HepG2 (cell line): Measurements from ENCODE around the gene CMC1. TPM values are rescaled to one million over a fixed set of nuclear protein-coding genes. Genes with fewer than 3 reads are reported as not detected.

Experiments
- ATAC-seq: fragments of 200-7000 bp; cut with Tn5 transposase; 3 replicates; pipeline ENCODE4 v1.9.1; 2020; ENCODE audit warnings: mild to moderate bottlenecking, moderate library complexity
- BruUV-seq: library from RNA; stranded (reverse); fragments of 400-500 nt; replicated peaks from 2 replicates; lab custom pipeline; 2021; lab: Mats Ljungman, UMichigan
- CTCF ChIA-PET: fragments of 300-600 bp; formaldehyde crosslinking; extraction: SDS; loops from one replicate; lab custom pipeline; 2021; ENCODE audit warnings: low total read pairs, inconsistent platforms, low intra/inter-chr PET ratio; lab: Yijun Ruan, JAX
- POLR2A ChIA-PET: fragments of 350-600 bp; sonication (Branson Sonifier 250); formaldehyde crosslinking; loops from one replicate; lab custom pipeline; 2020; ENCODE audit warnings: antibody characterized with exemption, inconsistent platforms; lab: Yijun Ruan, JAX
- DNase-seq: peaks from one replicate; pipeline ENCODE4 v3.0.0-alpha.2; 2015; ENCODE audit warnings: low spot score
- FAIRE-seq: peaks from 3 replicates; lab custom pipeline; 2011; peaks lifted over from hg19 to GRCh38; lab: Jason Lieb, UNC
- H2AFZ ChIP-seq: one replicate; pipeline ENCODE4 v1.6.1; 2011; ENCODE audit warnings: low read length, inconsistent platforms
- H3K27ac ChIP-seq: fragments of 300-600 bp; 3 replicates; pipeline ENCODE4 v1.8.0; 2011; ENCODE audit warnings: mixed run types, mild to moderate bottlenecking, mixed read lengths, low read length, inconsistent platforms; ENCODE audit not compliant: insufficient read depth; ENCODE audit errors: extremely low read length
- H3K27me3 ChIP-seq, 2 experiments: fragments of 200-600 bp in 1 of 2; 2 replicates in 1 of 2; 3 replicates in 1 of 2; pipeline versions ENCODE4 v1.6.0 to v1.8.0; 2011; ENCODE audit warnings: low read length in 2 of 2, mild to moderate bottlenecking in 2 of 2, moderate library complexity in 2 of 2, inconsistent platforms in 1 of 2; ENCODE audit not compliant: insufficient read depth in 2 of 2, control insufficient read depth in 1 of 2
- H3K36me3 ChIP-seq, 2 experiments: fragments of 200-600 bp in 1 of 2; replicated peaks in 1 of 2; 2 replicates in 1 of 2; 3 replicates in 1 of 2; pipeline versions ENCODE4 v1.5.1 to v1.8.0; 2011; ENCODE audit warnings: low read length in 2 of 2, inconsistent platforms in 1 of 2; ENCODE audit not compliant: insufficient read depth in 2 of 2, control insufficient read depth in 1 of 2
- H3K4me1 ChIP-seq: 2 replicates; pipeline ENCODE4 v1.5.1; 2012; ENCODE audit warnings: low read length, inconsistent platforms; ENCODE audit not compliant: insufficient read depth
- H3K4me2 ChIP-seq: 2 replicates; pipeline ENCODE4 v1.6.0; 2011; ENCODE audit warnings: low read depth, low read length, inconsistent platforms
- H3K4me3 ChIP-seq, 3 experiments: fragments of 200-600 bp in 1 of 3; sonication (generic), shearing (Covaris generic) in 1 of 3; replicated peaks in 1 of 3; 2 replicates each; pipeline ENCODE4 v1.5.1; 2011 to 2016; ENCODE audit warnings: low read length in 3 of 3, inconsistent platforms in 2 of 3, low read depth in 2 of 3, mild to moderate bottlenecking in 2 of 3, control low read depth in 1 of 3, mixed read lengths in 1 of 3; ENCODE audit not compliant: insufficient read depth in 1 of 3
- H3K79me2 ChIP-seq: one replicate; pipeline ENCODE4 v1.6.1; 2011; ENCODE audit warnings: low read length, inconsistent platforms; ENCODE audit not compliant: insufficient read depth
- H3K9ac ChIP-seq: 2 replicates; pipeline ENCODE4 v1.6.0; 2011; ENCODE audit warnings: mild to moderate bottlenecking, low read depth, low read length, inconsistent platforms; ENCODE audit not compliant: insufficient read depth
- H3K9me3 ChIP-seq: 2 replicates; pipeline ENCODE4 v1.5.1; 2012; ENCODE audit warnings: mild to moderate bottlenecking, low read length
- H4K20me1 ChIP-seq: 2 replicates; pipeline ENCODE4 v1.6.0; 2011; ENCODE audit warnings: inconsistent platforms, mild to moderate bottlenecking, low read length, moderate library complexity; ENCODE audit not compliant: insufficient read depth
- CBX1 ChIP-seq: IDR thresholded peaks from one replicate; pipeline ENCODE4 v1.6.1; 2016; ENCODE audit warnings: antibody characterized with exemption, low read depth
- CTCF ChIP-seq: sonication (generic); formaldehyde crosslinking; IDR thresholded peaks from 2 replicates; pipeline ENCODE4 v1.5.0; 2020; ENCODE audit warnings: mild to moderate bottlenecking, missing genetic modification reagents, moderate library complexity
- FIP1L1 ChIP-seq: fragments of 200-400 bp; formaldehyde crosslinking; IDR thresholded peaks from 2 replicates; pipeline ENCODE4 v1.6.1; 2018; ENCODE audit warnings: low read depth, mild to moderate bottlenecking, low read length, moderate library complexity, borderline replicate concordance; ENCODE audit not compliant: insufficient read depth
- FOXP4 ChIP-seq: sonication (generic); formaldehyde crosslinking; IDR thresholded peaks from 2 replicates; pipeline ENCODE4 v1.4.0; 2020; ENCODE audit warnings: missing genetic modification reagents
- NFKBIZ ChIP-seq: IDR thresholded peaks from 2 replicates; pipeline ENCODE4 v1.6.1; 2018; ENCODE audit warnings: missing genetic modification reagents, missing compliant biosample characterization
- NONO ChIP-seq, 2 experiments: fragments of 450-650 bp in 1 of 2; sonication (generic) in 1 of 2; formaldehyde crosslinking in 1 of 2; IDR thresholded peaks in 1 of 2; conservative IDR thresholded peaks in 1 of 2; 2 replicates each; pipeline versions ENCODE4 v1.6.1 to v1.8.0; 2017 to 2022; ENCODE audit warnings: mild to moderate bottlenecking in 1 of 2, missing genetic modification reagents in 1 of 2, moderate library complexity in 1 of 2
- RXRB ChIP-seq: IDR thresholded peaks from 2 replicates; pipeline ENCODE4 v1.6.1; 2016; ENCODE audit warnings: borderline replicate concordance, missing genetic modification reagents, missing compliant biosample characterization
- STAG1 ChIP-seq: sonication (generic); formaldehyde crosslinking; IDR thresholded peaks from 2 replicates; pipeline ENCODE4 v1.4.0; 2020; ENCODE audit warnings: missing genetic modification reagents
- ZNF382 ChIP-seq: sonication (generic); formaldehyde crosslinking; IDR thresholded peaks from 2 replicates; pipeline ENCODE4 v1.5.0; 2020; ENCODE audit warnings: missing genetic modification reagents, mild to moderate bottlenecking, borderline replicate concordance
- ZNF512 ChIP-seq: sonication (generic); formaldehyde crosslinking; IDR thresholded peaks from 2 replicates; pipeline ENCODE4 v1.4.0; 2020; ENCODE audit warnings: mild to moderate bottlenecking, missing genetic modification reagents
- WGBS: methylation state at CpG from one replicate; pipeline ENCODE4 v1.1.6; 2017; ENCODE audit warnings: low lambda C conversion rate; 5-methylcytosine and 5-hydroxymethylcytosine counted together
- in situ Hi-C: cut with HindIII; loops from 2 replicates; pipeline ENCODE4 v1.10.0; 2017; ENCODE audit warnings: low pct_unique_long_range_greater_than_20kb; ENCODE audit not compliant: extremely low pct_ligation_motif_present
- intact Hi-C: fragments of 100-400 bp; cut with micrococcal nuclease; formaldehyde crosslinking; loops from one replicate; pipeline ENCODE4 v1.10.0; 2022; ENCODE audit not compliant: unreplicated experiment
- polyA plus RNA-seq, 8 experiments: library from polyadenylated mRNA; depleted of rRNA in 3 of 8; stranded (reverse) in 7 of 8; unstranded in 1 of 8; fragments of >200 nt; fragmentation: Illumina TruSeq in 4 of 8; extraction: Trizol in 4 of 8; gene quantifications; 2 replicates each; pipeline versions ENCODE4 v1.2.1 to v1.2.3, GENCODE V29; 2011 to 2016; ENCODE audit warnings: low read depth in 4 of 8, missing spikeins in 1 of 8, mixed read lengths in 1 of 8; ENCODE audit not compliant: insufficient read depth in 1 of 8
- total RNA-seq, 5 experiments: library from RNA; depleted of rRNA; stranded (reverse); fragments of >200 nt; fragmentation: Illumina TruSeq; extraction: Trizol; gene quantifications; 2 replicates each; pipeline ENCODE4 v1.2.3, GENCODE V29; 2016; ENCODE audit warnings: low read depth in 1 of 5

Gene CMC1
- total and polyA plus RNA-seq, 2 of the 13 experiments (the other 11 are each of a cell fraction or from before 2014, with no cell fraction given) = 22.1 to 29.5 TPM

- Histone ChIP-seq H3K4me3 (no peak overlapping the region), H4K20me1 (no peaks in the 10 kb centered on the region), H3K27me3 (no peaks in the 10 kb centered on the region), H3K9ac (no peak overlapping the region), H3K79me2 (no peaks in the 10 kb centered on the region), H2AFZ (no peak overlapping the region), H3K27ac (no peak overlapping the region), H3K4me1 (no peaks in the 10 kb centered on the region), H3K36me3 (peaks cover 1 to 24% of the 10 kb centered on the region in 2 experiments; a peak in 2 of 5 replicates), H3K9me3 (peaks cover 11% of the 10 kb centered on the region; the same call in 1 of the 2 replicates), H3K4me2 (no peak overlapping the region)
- in situ Hi-C loops (no loop called here), intact Hi-C loops (no loop called here)
- ATAC-seq (no peak), FAIRE-seq (no peak), DNase-seq (no peak)
- WGBS = 87% methylated on average over 5 of the region's 5 CpGs
- no TSS peak for BruUV-seq
- ChIA-PET POLR2A (no interaction called here), CTCF (no interaction called here)
- no peak for TF ChIP-seq NFKBIZ (CRISPR knock-in tag)
- 0 out of 2 replicates have a peak, but pooled peaks have one; percentile 16 for TF ChIP-seq CTCF (CRISPR knock-in tag)
- no peak for TF ChIP-seq ZNF512 (CRISPR knock-in tag)
- TF ChIP-seq NONO (IDR thresholded peaks at IDR 0.05) = no peak
- TF ChIP-seq NONO (CRISPR knock-in tag; conservative IDR thresholded peaks at IDR 0.05) = no peak
- no peak for TF ChIP-seq RXRB (CRISPR knock-in tag)
- no peak for TF ChIP-seq ZNF382 (CRISPR knock-in tag)
- no peak for TF ChIP-seq FIP1L1
- no peak for TF ChIP-seq FOXP4 (CRISPR knock-in tag)
- TF ChIP-seq CBX1 = no peak
- 0 out of 2 replicates have a peak, but pooled peaks have one; percentile 8 for TF ChIP-seq STAG1
Observed at GRCh38 chr3:28267984-28268849, 26.8 kb downstream of the CMC1 start.
